GM23338 (cell line): ENCODE data around the gene ACSF3. TPM values are rescaled to one million over a fixed set of nuclear protein-coding genes. Genes with fewer than 3 reads are reported as not detected.

Experiments used
- ATAC-seq: fragments of 200-7000 bp; cut with Tn5 transposase; 3 replicates; pipeline ENCODE4 v1.9.1; 2020
- DNase-seq: peaks from one replicate; pipeline ENCODE4 v3.0.0-alpha.2; 2015; ENCODE audit warnings: low spot score
- H2AFZ ChIP-seq: fragments of 200-600 bp; sonication (generic); 2 replicates; pipeline ENCODE4 v1.8.0; 2016; ENCODE audit warnings: antibody characterized with exemption, mild to moderate bottlenecking, moderate library complexity
- H3F3A ChIP-seq: fragments of 200-600 bp; sonication (generic); replicated peaks from 2 replicates; pipeline ENCODE4 v1.8.0; 2017; ENCODE audit warnings: antibody characterized with exemption, mixed run types, low read depth
- H3K27ac ChIP-seq: fragments of 200-600 bp; sonication (generic); 2 replicates; pipeline ENCODE4 v1.6.1; 2016; ENCODE audit warnings: low read depth
- H3K27me3 ChIP-seq: fragments of 200-600 bp; sonication (generic); 2 replicates; pipeline ENCODE4 v1.8.0; 2016; ENCODE audit warnings: mild to moderate bottlenecking, mixed run types, moderate library complexity; ENCODE audit not compliant: insufficient read depth
- H3K36me3 ChIP-seq: fragments of 200-600 bp; sonication (generic); 2 replicates; pipeline ENCODE4 v1.8.0; 2016; ENCODE audit warnings: mild to moderate bottlenecking; ENCODE audit not compliant: insufficient read depth
- H3K4me1 ChIP-seq: fragments of 200-600 bp; sonication (generic); 2 replicates; pipeline ENCODE4 v1.8.0; 2016; ENCODE audit warnings: mild to moderate bottlenecking, moderate library complexity; ENCODE audit not compliant: insufficient read depth
- H3K4me2 ChIP-seq: fragments of 200-600 bp; sonication (generic); 2 replicates; pipeline ENCODE4 v1.7.1; 2017; ENCODE audit warnings: mixed run types
- H3K4me3 ChIP-seq: fragments of 200-600 bp; sonication (generic); 2 replicates; pipeline ENCODE4 v1.6.1; 2016; ENCODE audit warnings: mixed run types
- H3K79me2 ChIP-seq: fragments of 200-600 bp; sonication (generic); replicated peaks from 2 replicates; pipeline ENCODE4 v1.8.0; 2017; ENCODE audit warnings: mild to moderate bottlenecking; ENCODE audit not compliant: insufficient read depth
- H3K9me2 ChIP-seq: fragments of 200-600 bp; sonication (generic); 2 replicates; pipeline ENCODE4 v1.8.0; 2017; ENCODE audit not compliant: insufficient read depth
- H4K20me1 ChIP-seq: fragments of 200-600 bp; sonication (generic); replicated peaks from 2 replicates; pipeline ENCODE4 v1.8.0; 2017; ENCODE audit warnings: mild to moderate bottlenecking; ENCODE audit not compliant: insufficient read depth
- H3K27ac Mint-ChIP-seq: 2 replicates; pipeline ENCODE4 v1.8.0; 2020; ENCODE audit warnings: inconsistent platforms, mild to moderate bottlenecking, moderate library complexity, mixed read lengths
- H3K27me3 Mint-ChIP-seq: 3 replicates; pipeline ENCODE4 v1.8.0; 2022; ENCODE audit warnings: low read depth, mild to moderate bottlenecking, moderate library complexity, mixed read lengths, inconsistent platforms; ENCODE audit not compliant: insufficient read depth, poor library complexity
- H3K36me3 Mint-ChIP-seq: 3 replicates; pipeline ENCODE4 v1.8.0; 2021; ENCODE audit warnings: low read depth, mild to moderate bottlenecking, inconsistent platforms, moderate library complexity, mixed read lengths
- H3K4me1 Mint-ChIP-seq: 3 replicates; pipeline ENCODE4 v1.8.0; 2020; ENCODE audit warnings: mild to moderate bottlenecking, inconsistent platforms, mixed read lengths
- H3K4me3 Mint-ChIP-seq: 3 replicates; pipeline ENCODE4 v1.8.0; 2021; ENCODE audit warnings: moderate library complexity, mild to moderate bottlenecking, inconsistent platforms, mixed read lengths
- H3K9me3 Mint-ChIP-seq: 3 replicates; pipeline ENCODE4 v1.8.0; 2020; ENCODE audit warnings: moderate library complexity, mild to moderate bottlenecking, inconsistent platforms, mixed read lengths
- CREB1 ChIP-seq: fragments of 250-450 bp; sonication (Bioruptor Pico); IDR thresholded peaks from 2 replicates; pipeline ENCODE4 v1.5.0; 2020; ENCODE audit warnings: low read depth, mild to moderate bottlenecking, moderate library complexity
- EZH2 ChIP-seq: fragments of 200-600 bp; sonication (generic); IDR thresholded peaks from one replicate; pipeline ENCODE4 v1.8.0; 2017; ENCODE audit warnings: antibody characterized with exemption, mild to moderate bottlenecking, low read depth; ENCODE audit not compliant: unreplicated experiment
- POLR2AphosphoS5 ChIP-seq: IDR thresholded peaks from 2 replicates; pipeline ENCODE4 v1.6.1; 2016; ENCODE audit warnings: antibody characterized with exemption, low read depth
- polyA plus RNA-seq: library from polyadenylated mRNA; unstranded; fragments of >200 nt; fragmentation: Nextera tagmentation; extraction: Ambion mirVana; gene quantifications from 2 replicates; pipeline ENCODE4 v1.2.1, GENCODE V29; 2016
- total RNA-seq: library from RNA; depleted of rRNA; stranded (reverse); fragments of >200 nt; shearing (Covaris generic); gene quantifications from 2 replicates; pipeline ENCODE4 v1.2.3, GENCODE V29; 2014
- TF ChIP-seq, protein P1 (sequence below): IDR thresholded peaks from 2 replicates; pipeline ENCODE4 v1.6.1; 2016; ENCODE audit warnings: antibody characterized with exemption
- TF ChIP-seq, protein P2 (sequence below), 2 experiments: fragments of 200-600 bp in 1 of 2; sonication (generic) in 1 of 2; conservative IDR thresholded peaks; 2 replicates each; pipeline versions ENCODE4 v1.5.1 to v1.6.1; 2016 to 2017; ENCODE audit warnings: antibody characterized with exemption in 2 of 2, low read depth in 2 of 2, mild to moderate bottlenecking in 2 of 2, moderate library complexity in 1 of 2

Gene ACSF3
- total and polyA plus RNA-seq, 2 experiments from 2014 or later = 12.8 to 23.1 TPM

DNA sequence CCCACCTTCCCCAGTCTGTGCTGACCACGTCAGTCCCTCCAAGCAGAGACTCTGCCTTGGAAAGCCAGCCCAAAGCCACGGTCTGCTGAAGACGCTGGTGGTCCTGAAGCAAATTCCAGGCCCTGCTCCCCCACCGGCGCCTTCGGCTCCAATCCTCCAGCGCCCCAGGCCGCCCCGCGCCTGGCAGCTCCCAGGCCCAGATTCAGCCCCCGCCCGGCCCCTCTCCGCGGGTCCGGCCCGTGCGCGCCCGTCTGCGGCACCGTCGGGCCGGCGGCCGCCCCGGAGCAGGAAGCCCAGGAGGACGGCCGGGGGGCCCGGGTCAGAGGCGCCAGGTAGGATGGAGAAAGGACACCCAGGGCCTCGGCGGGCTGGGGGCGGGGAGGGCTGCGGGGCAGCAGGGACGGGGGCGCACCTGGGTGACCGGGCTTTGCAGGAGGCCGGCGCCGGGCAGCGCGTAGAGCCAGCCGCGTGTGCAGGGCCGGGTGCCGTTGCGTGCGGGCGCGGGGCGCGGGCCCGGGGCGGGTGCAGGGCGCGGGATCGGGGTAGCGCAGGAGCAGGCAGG is 107.3 kb downstream of the ACSF3 start:
- H3K4me3 Mint-ChIP-seq = peak overlapping the region; percentile 73
- no peak overlapping the region for H2AFZ ChIP-seq

DNA sequence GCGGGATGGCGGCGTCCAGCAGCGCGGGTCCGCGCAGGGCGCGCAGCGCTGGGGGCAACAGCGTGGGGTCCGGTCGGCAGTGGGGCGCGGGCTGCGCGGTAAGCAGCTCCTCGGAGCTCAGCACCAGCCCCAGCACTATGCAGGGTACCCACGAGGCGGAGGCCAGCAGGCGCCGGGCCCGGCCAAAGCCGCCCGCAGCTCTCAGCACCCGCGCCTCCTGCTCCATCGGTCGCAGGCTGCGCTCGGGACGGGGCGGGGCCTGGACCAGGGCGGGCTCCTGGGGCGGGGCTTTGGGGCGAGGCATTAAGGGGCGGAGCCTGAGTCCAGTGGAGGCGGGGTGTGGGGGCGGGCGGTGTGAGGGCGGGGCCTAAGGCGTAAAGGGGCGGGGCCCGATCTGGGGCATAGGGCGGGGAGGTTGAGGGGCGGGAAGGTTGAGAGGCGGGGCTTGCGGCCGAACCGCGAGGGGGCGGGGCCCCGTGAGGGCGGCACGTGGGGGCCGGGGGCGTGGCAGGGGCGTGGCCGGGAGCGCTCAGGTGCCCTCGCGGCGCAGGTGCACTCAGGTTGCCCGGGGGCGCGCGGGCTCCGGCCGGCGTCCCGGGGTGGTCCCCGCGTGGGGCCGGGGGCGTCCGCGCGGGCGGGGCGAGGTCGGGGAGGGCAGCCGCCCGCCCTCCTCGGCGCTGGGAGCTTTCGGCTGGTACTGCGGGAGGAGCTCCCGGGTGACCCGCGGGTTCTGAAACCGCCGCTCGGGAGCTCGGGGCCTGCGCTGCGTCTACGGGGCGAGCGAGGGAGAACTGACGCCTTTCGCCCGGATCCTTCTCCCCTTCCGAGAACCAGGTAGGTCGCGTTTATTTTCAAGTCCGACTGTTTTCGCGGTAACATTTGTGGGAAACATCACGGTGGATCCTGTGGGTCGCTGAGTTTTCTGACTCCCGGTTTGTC is 108.1 kb downstream of the ACSF3 start:
- Histone ChIP-seq H3K9me2 (no peaks in the 10 kb centered on the region), H3K4me1 (peaks cover 7% of the 10 kb centered on the region; the same call in 1 of the 2 replicates), H3K36me3 (no peaks in the 10 kb centered on the region), H3F3A (0 out of 2 replicates have a peak, but pooled peaks cover 6% of the 10 kb centered on the region), H3K79me2 (no peaks in the 10 kb centered on the region), H3K4me3 (peak overlapping the region; percentile 66), H3K27me3 (peaks cover 36% of the 10 kb centered on the region), H3K27ac (no peak overlapping the region), H3K4me2 (peak overlapping the region; percentile 88), H4K20me1 (no peaks in the 10 kb centered on the region), H2AFZ (no peak overlapping the region)
- Mint-ChIP-seq H3K4me3 (peak overlapping the region; percentile 74), H3K27ac (no peak overlapping the region), H3K27me3 (peaks cover 36% of the 10 kb centered on the region), H3K36me3 (peaks cover 2% of the 10 kb centered on the region; the same call in 1 of the 3 replicates), H3K9me3 (peaks cover 7% of the 10 kb centered on the region; the same call in 2 of the 3 replicates), H3K4me1 (peaks cover 5% of the 10 kb centered on the region; the same call in 2 of the 3 replicates)
- TF ChIP-seq CREB1 (CRISPR knock-in tag) (no peak), POLR2AphosphoS5 (peak; percentile 42)
- ATAC-seq = peak; percentile 55
- peak; percentile 92 for DNase-seq

More for the DNA sequence above, 107.3 kb downstream of the ACSF3 start:
- H4K20me1 ChIP-seq = no peaks in the 10 kb centered on the region
- H3K79me2 ChIP-seq = no peaks in the 10 kb centered on the region
- H3K27ac Mint-ChIP-seq = no peak overlapping the region
- H3K4me3 ChIP-seq = peak overlapping the region; percentile 66
- H3K4me1 ChIP-seq = peaks cover 7% of the 10 kb centered on the region; the same call in 1 of the 2 replicates
- peaks cover 2% of the 10 kb centered on the region; the same call in 1 of the 3 replicates for H3K36me3 Mint-ChIP-seq
- peaks cover 36% of the 10 kb centered on the region for H3K27me3 ChIP-seq
- H3K36me3 ChIP-seq = no peaks in the 10 kb centered on the region
- no peak overlapping the region for H3K27ac ChIP-seq
- ATAC-seq = peak; percentile 41
- no peak for TF ChIP-seq CREB1 (CRISPR knock-in tag)
- TF ChIP-seq EZH2 = peak; percentile 44
- peak overlapping the region; percentile 88 for H3K4me2 ChIP-seq
- H3K27me3 Mint-ChIP-seq = peaks cover 38% of the 10 kb centered on the region
- H3K9me2 ChIP-seq = no peaks in the 10 kb centered on the region
- peaks cover 5% of the 10 kb centered on the region; the same call in 2 of the 3 replicates for H3K4me1 Mint-ChIP-seq
- H3F3A ChIP-seq = 0 out of 2 replicates have a peak, but pooled peaks cover 6% of the 10 kb centered on the region
- peak; percentile 56 for DNase-seq
- H3K9me3 Mint-ChIP-seq = peaks cover 7% of the 10 kb centered on the region; the same call in 2 of the 3 replicates

DNA sequence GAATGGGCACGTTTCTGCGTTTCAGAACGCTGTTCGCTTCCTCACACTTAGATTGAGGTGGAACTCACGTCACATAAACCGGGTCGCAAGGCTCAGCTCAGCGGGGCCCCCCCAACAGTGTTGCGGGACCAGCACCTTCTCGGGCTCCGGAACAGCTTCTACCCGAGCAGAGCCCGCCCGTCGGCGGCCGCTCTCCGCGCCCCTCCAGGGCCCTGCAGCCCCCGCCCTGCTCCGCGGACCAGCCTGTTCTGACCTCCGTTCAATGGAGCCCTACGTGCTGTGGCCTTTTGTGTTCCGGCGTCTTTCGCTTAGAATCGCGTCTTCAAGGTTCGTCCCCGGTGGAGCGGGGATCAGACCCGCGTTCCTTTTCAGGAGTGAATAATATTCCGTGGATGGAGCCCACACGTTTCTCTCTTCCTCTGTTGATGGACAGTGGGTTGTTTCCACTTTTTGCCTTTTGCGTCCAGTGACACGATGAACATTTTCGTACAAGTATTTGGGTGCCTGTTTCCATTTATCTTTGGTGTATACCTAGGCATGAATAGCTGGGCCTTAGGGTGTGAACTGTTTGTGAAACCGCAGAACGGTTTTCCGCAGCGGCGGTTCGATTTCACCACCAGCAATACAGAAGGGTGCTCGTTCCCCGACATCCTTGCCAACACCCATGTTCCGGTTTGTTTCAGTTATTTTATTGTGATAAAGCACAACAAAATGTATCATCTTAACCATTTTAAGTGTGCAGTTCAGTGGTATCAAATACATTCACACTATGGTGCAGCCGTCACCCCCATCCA is 109.0 kb downstream of the ACSF3 start:
- Mint-ChIP-seq H3K27me3 (peaks cover 34% of the 10 kb centered on the region), H3K9me3 (peaks cover 7% of the 10 kb centered on the region; the same call in 2 of the 3 replicates), H3K27ac (no peak overlapping the region), H3K4me3 (peak overlapping the region; percentile 74), H3K36me3 (peaks cover 2% of the 10 kb centered on the region; the same call in 1 of the 3 replicates), H3K4me1 (peaks cover 5% of the 10 kb centered on the region; the same call in 2 of the 3 replicates)
- Histone ChIP-seq H3K27ac (no peak overlapping the region), H3K79me2 (no peaks in the 10 kb centered on the region), H3K9me2 (no peaks in the 10 kb centered on the region), H3K4me3 (peak overlapping the region; percentile 61), H3K27me3 (peaks cover 36% of the 10 kb centered on the region), H2AFZ (no peak overlapping the region), H3F3A (0 out of 2 replicates have a peak, but pooled peaks cover 6% of the 10 kb centered on the region), H4K20me1 (no peaks in the 10 kb centered on the region), H3K36me3 (no peaks in the 10 kb centered on the region), H3K4me1 (peaks cover 7% of the 10 kb centered on the region; the same call in 1 of the 2 replicates), H3K4me2 (peak overlapping the region; percentile 75)
- peak; percentile 57 for DNase-seq
- peak; percentile 18 for ATAC-seq
- TF ChIP-seq EZH2 = no peak
- TF ChIP-seq, protein P1, sequence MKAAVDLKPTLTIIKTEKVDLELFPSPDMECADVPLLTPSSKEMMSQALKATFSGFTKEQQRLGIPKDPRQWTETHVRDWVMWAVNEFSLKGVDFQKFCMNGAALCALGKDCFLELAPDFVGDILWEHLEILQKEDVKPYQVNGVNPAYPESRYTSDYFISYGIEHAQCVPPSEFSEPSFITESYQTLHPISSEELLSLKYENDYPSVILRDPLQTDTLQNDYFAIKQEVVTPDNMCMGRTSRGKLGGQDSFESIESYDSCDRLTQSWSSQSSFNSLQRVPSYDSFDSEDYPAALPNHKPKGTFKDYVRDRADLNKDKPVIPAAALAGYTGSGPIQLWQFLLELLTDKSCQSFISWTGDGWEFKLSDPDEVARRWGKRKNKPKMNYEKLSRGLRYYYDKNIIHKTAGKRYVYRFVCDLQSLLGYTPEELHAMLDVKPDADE = no peak
- TF ChIP-seq, protein P2, sequence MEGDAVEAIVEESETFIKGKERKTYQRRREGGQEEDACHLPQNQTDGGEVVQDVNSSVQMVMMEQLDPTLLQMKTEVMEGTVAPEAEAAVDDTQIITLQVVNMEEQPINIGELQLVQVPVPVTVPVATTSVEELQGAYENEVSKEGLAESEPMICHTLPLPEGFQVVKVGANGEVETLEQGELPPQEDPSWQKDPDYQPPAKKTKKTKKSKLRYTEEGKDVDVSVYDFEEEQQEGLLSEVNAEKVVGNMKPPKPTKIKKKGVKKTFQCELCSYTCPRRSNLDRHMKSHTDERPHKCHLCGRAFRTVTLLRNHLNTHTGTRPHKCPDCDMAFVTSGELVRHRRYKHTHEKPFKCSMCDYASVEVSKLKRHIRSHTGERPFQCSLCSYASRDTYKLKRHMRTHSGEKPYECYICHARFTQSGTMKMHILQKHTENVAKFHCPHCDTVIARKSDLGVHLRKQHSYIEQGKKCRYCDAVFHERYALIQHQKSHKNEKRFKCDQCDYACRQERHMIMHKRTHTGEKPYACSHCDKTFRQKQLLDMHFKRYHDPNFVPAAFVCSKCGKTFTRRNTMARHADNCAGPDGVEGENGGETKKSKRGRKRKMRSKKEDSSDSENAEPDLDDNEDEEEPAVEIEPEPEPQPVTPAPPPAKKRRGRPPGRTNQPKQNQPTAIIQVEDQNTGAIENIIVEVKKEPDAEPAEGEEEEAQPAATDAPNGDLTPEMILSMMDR (conservative IDR thresholded peaks at IDR 0.05; ENCODE audit: low read depth in 2 of 2) = no peak
